Inflammatory macrophage treated with lipopolysaccharide for 4 hours (primary cell): ENCODE results near the gene UFSP1.

Experiments
- DNase-seq: peaks from one replicate; pipeline ENCODE4 v3.0.0-alpha.2; 2020

UFSP1 gene

GRCh38 chr7:100895701-100895955 lies 6.1 kb upstream of the UFSP1 start, which contains the start of gene ACHE:
Gene ACHE, minus strand, starts transcription at chr7:100895888. Its CDS starts 1,656 bp downstream, at chr7:100894232.
- DNase-seq: no peak

- DNase-seq: no peak
Measured at GRCh38 chr7:100894860-100895700, 5.6 kb upstream of the UFSP1 start.

GRCh38 chr7:100893910-100894721 lies 4.6 kb upstream of the UFSP1 start:
- no peak for DNase-seq

GRCh38 chr7:100893318-100893895 lies 3.9 kb upstream of the UFSP1 start:
- no peak for DNase-seq

GRCh38 chr7:100892364-100893317 lies 3.1 kb upstream of the UFSP1 start:
- no peak for DNase-seq

GRCh38 chr7:100891568-100892247 lies 2.2 kb upstream of the UFSP1 start:
- no peak for DNase-seq

- DNase-seq: no peak
Measured at GRCh38 chr7:100890653-100891567, 1.4 kb upstream of the UFSP1 start.

- no peak for DNase-seq
Measured at GRCh38 chr7:100888291-100888987, 1.1 kb downstream of the UFSP1 start.

GRCh38 chr7:100887516-100888290 lies 1.8 kb downstream of the UFSP1 start:
- DNase-seq: peak; percentile 77

- no peak for DNase-seq
Measured at GRCh38 chr7:100886936-100887515, 2.5 kb downstream of the UFSP1 start.

- no peak for DNase-seq
Measured at GRCh38 chr7:100886142-100886935, 3.2 kb downstream of the UFSP1 start.

GRCh38 chr7:100885440-100886141 lies 3.9 kb downstream of the UFSP1 start:
- no peak for DNase-seq

GRCh38 chr7:100884736-100885439 lies 4.6 kb downstream of the UFSP1 start:
- DNase-seq: no peak

GRCh38 chr7:100882785-100883526 lies 6.6 kb downstream of the UFSP1 start:
- DNase-seq: no peak

GRCh38 chr7:100882201-100882600 lies 7.3 kb downstream of the UFSP1 start:
- DNase-seq: no peak

GRCh38 chr7:100881136-100881535 lies 8.4 kb downstream of the UFSP1 start:
- DNase-seq: no peak
